NCI-H526 (cell line): Measurements from ENCODE around the gene MT1H.
"Not testable (repeated sequence)": the region's sequence is repeated elsewhere in the genome, so short reads cannot be mapped to it uniquely, and the experiment has no call there.

Source experiments
- DNase-seq, 2 experiments: peaks; one replicate each; lab custom pipeline; 2025; lab: John Stamatoyannopoulos, UW

Gene MT1H

DNA sequence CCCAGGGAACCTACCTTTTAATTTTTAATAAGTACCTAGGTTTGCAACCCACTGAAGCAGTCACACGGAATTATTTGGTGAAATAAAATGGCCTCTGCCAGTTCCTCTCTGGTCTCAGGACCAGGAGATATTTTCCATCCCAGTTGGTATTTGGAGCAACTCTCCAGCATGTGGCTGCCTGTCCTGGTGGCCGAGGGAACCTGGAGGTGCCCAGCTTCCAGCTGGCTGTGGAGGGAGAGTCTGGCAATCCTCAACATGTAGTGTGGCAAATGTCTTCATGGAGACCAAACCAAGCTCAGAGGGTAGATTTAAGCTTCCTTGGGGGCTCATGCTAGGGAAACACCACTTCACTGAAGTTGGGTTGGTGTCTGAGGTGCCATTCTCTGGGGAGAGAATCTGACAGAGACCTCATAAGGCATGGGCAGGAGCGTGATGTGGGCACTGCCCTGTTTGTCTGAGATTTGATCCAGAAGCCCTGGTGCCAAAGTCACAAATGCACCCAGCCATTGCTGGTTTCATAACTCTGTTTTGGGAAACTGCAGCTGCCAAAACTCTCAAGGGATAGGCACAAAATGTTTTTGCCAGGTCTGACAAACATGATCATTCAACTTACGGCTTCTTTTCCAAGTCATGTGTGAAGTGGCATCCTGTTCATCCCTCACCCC lies 15.4 kb downstream of the MT1H start:
- no peak for DNase-seq

DNA sequence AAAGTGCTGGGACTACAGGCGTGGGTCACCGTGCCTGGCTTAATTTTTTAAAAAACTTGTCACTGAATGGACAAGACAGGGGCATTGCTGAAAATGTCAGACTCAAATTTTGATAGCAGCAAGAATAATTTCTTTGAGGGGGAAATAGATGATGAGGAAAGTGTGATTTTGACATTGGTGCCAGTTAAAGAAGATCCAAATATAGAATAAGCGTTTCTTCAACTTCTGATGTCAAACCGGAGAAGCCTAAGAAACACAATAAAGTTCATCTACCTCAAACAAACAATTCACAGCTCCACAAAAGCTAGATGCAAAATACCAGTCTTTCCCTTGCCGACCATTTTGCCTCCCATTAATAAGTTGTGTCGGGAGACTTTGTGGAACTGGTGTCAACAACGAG lies 17.1 kb downstream of the MT1H start:
- DNase-seq = no peak

DNA sequence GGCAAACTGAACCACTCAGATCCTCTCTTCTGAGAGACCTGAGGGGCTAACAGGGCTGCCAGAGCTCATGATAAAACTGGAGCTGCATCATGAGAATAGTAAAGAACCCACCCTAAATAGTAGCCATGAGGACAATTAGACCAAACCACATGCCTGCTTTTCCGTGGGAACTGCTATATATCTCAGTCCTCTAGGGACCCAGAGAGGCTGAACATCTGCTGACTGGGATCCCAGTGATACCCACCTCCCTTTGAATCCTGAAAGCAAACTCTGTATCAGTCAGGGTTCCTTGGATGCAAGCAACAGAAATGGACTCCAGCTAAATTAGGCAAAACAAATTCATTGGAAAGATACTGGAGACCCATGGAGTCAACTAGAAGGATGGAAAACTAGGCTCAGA lies 19.1 kb downstream of the MT1H start:
- no peak for DNase-seq

DNA sequence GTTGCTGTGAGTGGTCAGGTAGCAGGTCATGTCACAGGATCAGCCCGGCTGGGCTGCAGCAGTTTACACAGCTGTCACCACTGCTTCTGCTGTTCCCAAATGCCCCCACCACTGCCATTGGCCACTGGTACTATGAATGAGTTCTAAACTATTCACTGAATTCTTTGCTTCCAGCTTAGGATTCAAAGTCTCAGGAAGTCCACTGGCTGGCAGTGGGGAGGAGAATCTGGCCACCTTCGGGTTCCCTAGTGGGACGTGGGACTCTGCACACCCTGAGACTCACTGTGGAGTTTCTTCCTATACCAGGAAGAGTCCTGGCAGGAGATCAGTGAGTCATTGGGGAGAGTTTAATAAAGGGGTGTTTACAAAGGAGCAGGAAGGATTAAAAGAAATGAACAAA lies 19.6 kb downstream of the MT1H start:
- no peak for DNase-seq

DNA sequence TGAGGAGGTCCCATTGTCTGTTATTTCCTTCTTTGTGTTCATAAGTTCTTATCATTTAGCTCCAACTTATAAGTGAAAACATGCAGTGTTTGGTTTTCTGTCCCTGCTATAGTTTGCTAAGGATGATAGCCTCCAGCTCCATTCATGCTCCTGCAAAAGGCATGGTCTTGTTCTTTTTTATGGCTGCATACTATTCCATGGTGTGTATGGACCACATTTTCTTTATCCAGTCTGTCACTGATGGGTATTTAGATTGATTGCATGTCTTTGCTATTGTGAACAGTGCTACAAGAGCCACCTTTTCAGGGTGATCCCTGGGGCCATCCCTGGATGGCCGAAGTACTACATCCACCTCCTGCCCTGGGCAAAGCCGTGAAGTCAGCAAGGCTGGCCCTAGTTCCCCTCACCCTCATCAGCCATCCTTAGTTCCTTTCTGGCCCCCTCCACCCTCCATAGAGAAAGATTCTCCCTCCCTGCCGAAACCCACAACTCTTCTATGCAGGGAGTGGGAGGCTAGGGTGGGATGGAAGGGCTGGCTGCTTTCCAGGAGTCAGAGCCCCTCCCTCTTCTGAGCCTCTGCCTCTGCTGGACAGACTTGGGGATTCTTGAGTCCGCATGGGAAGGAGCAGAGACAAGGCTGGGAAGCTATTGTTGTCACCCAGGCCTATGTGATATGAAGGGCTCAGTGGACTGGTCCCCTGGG lies 21.0 kb downstream of the MT1H start:
- no peak for DNase-seq

DNA sequence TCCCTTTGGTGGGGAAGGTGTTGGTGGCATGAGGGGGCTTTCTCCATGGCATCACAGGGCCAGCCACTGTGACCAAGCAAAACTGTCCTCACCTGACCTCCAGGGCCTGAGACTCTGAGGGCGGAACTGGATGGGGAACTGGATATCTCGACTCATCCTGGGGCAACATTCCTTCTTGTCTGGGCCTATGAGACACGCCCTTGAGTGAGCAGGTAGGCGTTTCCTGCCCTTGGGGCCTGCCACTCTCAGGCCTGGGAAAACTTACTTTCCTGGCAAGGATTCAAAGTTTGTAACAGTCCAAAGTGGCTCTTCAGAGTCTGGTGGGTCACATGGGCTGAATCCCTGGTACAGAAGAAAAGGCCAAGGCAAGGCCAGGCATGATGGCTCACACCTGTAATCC lies 22.3 kb downstream of the MT1H start:
- DNase-seq = no peak

DNA sequence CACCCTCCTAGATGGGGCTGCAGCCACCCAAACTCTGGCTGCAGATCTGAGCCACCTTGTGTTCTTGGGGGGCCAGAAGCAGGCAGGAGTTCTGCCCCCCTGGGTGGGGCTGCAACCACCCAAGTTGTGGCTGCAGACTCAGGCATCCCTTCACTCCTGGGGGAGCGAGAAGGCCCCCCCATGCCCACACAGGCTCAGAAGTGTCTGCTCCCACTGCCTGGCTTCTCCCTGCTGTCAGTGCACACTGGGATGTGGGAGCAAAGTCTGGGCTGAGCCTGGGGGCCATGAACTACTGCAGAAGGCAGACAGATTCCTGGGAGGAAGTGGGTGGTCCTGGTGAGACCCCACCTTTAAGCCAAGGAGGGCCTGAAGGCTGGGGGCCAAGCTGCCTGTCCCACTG lies 25.6 kb downstream of the MT1H start:
- DNase-seq = no peak

DNA sequence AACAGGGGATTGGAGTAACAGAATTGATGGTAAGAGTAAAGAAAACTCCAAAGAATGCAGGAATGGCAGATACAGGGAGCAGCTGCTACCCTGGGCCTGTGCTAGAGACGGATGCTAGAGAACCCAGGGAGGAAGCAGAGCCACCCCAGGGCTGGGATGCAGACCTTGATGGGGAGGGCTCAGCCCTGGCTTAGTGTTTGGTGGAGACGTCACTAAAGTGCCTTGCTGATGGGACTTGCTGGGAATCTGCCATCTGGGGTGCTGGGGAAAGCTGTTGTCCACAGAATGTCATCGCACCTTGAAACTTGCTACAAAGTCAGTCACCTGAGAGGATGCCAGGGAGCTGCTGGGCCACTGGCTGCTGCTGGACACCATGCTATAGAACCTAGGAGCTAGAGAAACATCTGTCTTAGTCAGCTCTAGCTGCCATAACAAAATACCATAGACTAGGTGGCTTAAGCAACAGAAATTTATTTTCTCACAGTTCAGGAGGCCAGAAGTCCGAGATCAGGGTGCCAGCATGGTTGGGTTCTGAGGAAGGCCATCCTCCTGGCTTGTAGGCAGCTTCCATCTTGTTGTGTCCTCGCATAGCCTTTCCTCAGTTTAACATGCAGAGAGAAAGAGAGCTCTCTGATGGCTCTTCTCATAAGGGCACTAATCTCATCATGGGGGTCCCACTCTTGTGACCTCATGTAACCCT lies 28.0 kb downstream of the MT1H start:
- no peak for DNase-seq

DNA sequence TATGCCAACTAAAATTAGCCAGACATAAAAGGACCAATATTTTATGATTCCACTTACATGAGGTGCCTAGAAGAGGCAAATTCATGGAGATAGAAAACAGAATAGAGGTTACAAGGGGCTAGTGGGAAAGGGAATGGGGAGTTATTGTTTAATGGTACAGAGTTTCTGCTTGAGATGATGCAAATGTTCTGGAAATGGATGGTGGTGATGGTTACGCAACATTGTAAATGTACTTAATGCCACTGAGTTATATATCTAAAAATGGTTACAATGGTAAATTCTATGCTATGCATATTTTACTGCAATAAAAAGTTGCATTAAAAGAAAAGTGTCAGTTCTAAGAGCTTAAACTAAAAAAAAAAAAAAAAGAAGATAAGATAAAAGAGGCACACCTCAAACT lies 30.6 kb downstream of the MT1H start:
- no peak for DNase-seq

DNA sequence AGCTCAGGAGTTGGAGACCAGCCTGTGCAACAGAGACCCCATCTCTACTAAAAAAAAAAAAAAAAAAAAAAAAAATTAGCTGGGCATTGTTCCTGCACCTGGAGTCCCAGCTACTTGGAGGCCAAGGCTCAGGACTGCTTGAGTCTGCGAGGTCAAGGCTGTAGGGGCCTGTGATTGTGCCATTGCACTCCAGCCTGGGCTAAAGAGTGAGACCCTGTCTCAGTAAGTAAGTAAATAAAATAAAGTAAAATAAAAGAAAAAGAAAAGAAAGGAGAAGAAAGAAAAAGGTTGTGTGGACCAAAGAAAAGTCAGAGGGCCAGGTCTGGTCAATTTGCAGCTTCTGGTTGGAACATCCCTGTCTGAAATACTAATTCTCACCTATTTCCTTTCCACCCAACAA lies 31.0 kb downstream of the MT1H start:
- DNase-seq = no peak

DNA sequence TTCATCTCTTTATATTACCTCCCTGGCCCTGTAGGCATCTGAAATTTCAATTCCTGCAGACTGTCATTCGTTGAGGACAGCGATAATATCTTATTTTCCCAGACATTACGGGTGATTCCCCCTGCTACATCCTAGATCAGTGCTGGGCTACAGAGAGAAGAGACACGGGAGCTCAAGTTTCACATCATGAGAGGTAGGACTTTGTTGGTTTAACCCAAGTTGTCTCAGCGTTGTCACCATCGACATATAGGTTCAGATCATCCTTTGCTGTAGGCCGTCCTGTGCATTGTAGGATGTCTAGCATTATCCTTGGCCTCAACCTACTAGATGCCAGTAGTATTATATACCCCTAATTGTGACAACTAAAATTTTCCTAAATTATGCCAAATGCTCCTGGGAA lies 31.9 kb downstream of the MT1H start:
- DNase-seq = no peak

DNA sequence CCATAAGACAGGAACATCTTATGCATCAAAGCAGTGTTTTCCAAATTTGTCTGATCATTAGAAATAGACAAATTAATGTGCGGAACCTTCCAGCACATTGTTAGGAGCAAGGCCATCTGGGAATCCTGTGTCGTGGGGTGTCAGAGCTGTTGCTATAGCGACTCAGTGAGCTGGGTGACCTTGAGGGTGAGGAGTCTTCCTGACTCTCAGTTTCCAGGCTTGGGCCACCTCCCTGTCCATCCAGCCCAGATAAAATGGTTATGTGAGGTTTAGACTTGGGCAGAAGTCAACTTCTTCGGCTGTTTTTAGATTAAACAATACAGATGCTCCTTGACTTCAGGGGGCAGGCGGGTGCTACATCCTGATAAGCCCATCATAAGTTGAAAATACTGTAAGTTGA lies 33.2 kb downstream of the MT1H start:
- DNase-seq = no peak

DNA sequence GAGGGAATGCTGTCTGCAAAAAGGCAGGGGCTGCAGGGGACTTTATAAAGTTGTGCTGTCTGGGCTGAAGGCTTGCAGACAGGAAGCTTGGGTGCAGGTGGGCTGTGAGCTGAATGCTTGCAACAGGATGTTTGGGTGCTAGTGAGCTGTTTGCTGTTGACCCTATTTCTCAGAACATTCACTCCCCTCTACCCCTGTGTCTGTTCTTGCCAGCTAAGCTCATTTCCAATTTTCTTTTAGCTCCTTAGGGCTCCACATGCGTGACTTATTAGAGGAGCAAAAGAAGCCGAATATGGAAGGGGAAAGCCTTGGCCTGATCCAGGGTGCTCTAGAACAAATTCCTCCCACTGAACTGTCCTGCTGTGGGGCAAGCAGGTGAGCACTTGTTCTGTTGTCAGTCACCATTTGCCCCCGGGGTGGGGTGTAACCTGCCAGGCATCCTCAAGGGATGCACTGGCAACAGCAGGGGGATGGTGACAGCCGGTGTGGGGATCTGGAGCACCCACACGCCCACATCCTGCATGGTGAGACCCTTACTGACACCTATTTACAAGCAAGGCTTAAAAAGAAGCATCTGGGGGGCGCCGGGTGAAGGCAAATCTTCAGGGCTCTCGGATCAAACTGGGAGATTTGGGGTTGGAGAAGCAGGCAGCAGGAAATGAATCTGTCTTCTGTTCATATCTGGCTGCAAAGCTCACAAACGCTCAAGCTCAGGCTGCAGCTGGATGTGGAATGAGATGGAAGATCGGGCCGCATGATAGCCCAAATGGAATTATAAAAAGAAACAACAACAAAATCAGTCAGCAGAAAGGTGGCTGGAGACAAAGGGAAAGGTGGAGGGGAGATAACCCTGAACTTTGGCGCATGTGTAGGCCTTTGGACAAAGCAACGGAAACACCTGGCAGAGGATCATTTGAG lies 39.2 kb downstream of the MT1H start:
- DNase-seq = no peak

DNA sequence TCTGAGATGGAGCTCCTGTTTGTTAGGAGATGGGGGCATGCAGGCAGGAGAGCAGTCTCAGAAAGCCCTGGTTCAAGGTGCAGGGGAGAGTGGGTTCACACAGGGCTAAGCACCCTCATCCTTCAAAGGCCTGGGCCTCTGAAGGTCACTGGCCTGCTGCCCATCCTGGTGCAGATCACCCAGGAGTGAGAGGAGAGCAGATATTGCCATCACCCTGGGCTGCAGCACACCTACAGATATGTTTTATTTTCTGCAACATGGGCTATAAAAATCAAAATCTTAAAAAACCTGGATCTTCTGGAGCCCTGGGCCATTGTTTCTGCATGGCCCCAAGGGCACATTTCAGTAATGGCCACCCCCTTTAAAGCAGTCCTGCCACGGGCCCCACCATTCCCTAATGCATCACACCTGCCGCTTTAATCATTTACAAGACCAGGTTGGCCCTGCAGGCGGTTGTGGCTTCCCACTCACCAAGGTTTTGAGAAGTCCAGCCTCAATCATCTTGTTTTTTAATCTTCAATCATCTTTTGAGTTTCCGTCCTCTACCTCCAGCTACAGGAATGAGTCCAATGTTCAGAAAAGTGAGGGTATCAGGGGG lies 39.9 kb downstream of the MT1H start:
- DNase-seq = no peak

DNA sequence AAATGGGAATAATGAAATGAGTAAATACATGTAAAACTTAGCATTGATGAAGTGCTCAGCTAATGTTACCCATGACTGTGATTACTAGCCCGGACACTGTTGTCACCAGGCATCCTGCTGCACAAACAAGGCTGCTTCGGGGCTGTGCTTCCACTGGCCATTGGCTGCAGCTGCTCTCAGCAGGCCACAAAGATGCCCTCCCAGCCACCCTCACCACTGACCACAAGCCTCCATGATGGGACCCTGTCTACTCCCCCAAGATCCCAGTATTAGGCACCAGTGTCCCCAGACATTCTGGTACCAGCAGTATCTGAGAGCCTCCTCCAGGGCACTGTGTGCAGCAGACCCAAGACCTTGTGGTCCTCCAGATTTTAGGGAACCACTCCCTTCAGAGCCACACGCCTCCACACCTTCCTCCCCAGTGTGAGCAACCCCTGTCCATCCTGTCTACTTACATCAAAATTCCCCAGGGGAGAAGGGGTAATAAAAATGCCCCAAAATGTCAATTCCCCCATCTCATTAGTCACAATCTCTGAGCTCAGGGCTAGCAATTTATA lies 40.6 kb downstream of the MT1H start:
- DNase-seq = no peak

DNA sequence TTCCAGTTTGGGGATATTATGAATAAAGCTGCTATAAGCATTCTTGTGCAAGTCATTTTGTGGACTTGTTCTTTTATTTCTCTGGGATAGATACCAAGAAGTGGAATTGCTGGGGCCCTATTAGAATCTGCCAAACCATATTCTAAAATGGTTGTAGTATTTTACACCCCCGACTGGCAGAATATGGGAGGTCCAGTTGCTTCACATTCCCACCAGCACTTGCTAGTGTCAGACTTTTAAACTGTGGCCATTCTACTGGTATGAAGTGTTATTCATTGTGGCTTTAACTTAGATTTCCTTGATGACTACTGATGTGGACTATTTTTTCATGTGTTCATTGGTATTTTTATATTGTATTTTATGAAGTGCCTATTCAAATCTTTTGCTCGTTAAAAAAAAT lies 42.2 kb downstream of the MT1H start:
- no peak for DNase-seq

DNA sequence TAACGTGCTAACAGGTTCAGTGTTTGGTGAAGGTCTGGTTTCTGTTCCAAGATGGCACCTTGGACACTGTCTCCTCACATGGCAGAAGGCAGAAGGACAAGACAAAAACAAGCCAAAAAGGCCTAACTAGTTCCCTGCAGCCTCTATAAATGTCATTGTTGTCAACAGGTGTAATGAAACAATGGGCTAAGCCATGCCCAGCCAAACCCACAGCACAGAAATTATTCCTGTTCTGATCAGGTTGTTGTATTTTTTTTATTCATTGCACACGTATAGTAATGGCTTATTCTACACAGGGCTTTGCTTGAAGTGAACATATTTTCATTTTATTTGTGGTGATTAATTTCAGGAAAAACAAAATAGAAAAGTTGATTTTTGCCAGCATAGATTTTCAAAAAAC lies 44.2 kb downstream of the MT1H start:
- DNase-seq = no peak

DNA sequence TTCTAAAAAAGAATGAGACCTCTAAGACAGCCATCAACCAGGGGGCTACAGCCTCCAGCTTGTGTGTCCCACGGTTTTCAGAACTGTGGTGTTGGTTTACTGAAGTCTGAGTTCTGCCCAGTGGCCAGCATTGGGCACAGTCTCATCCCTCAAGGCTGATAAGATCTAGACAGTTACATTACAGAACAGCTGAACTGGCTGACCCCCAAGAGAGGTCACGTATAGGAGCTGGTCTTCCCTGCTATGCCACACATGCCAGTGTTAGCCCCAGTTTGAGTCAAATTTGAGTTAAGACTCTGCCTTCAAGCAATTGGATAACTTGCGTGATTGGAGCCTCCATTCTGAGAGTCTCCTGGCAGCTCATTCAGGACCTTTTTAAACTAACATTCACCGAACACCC lies 45.5 kb downstream of the MT1H start:
- no peak for DNase-seq

DNA sequence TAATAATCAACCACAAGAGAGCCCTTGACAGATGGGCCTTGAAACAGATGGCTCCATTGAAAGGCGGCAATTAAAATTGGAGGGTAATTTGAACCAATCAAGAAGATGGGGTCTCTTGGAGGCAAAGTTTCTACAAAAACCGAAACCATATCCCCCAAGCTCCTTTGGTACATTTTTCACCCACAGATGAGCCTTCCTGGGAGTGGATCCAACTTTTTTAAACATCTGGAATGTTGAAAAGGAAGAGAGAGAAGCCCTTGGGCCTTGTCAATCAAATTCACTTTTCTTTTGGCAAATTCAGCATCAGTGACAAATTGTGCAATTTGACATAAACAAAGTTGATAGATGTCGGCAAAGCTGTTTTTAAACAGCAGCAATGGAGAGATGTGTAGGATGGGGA lies 47.1 kb downstream of the MT1H start:
- DNase-seq = no peak

DNA sequence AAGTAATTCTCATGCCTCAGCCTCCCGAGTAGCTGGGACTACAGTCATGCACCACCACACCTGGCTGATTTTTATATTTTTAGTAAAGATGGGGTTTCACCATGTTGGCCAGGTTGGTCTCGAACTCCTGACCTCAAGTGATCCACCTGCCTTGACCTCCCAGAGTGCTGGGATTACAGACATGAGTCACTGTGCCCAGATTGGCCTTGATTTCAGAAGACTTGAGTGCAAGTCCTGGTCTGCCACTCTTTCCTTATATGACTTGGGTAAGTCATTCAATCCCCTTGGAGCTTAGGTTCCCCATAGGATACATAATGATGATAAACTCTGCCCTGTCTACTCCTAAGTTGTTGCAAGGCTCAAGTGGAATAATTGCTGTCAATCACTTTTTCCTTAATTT lies 47.9 kb downstream of the MT1H start:
- DNase-seq = not testable (repeated sequence)
